Mesendoderm (in vitro differentiated cells): Measurements from ENCODE around the gene ALAS1.

ENCODE experiments used
- DNase-seq: peaks from one replicate; pipeline ENCODE4 v3.0.0; 2013
- H2AK5ac ChIP-seq: 2 replicates; pipeline ENCODE4 v1.6.1; 2013; ENCODE audit warnings: low read length, inconsistent platforms
- H2BK120ac ChIP-seq: 2 replicates; pipeline ENCODE4 v1.6.1; 2013; ENCODE audit warnings: low read depth, mild to moderate bottlenecking, low read length, moderate library complexity, mixed read lengths
- H2BK15ac ChIP-seq: replicated peaks from 2 replicates; pipeline ENCODE4 v1.6.1; 2013; ENCODE audit warnings: low read depth, mild to moderate bottlenecking, moderate library complexity
- H2BK5ac ChIP-seq: 2 replicates; pipeline ENCODE4 v1.6.1; 2013; ENCODE audit warnings: low read length, inconsistent platforms
- H3K18ac ChIP-seq: 2 replicates; pipeline ENCODE4 v1.6.1; 2013; ENCODE audit warnings: mild to moderate bottlenecking, low read length, mixed read lengths
- H3K23ac ChIP-seq: one replicate; pipeline ENCODE4 v1.6.1; 2013; ENCODE audit warnings: low read length
- H3K27ac ChIP-seq: 2 replicates; pipeline ENCODE4 v1.5.1; 2013; ENCODE audit warnings: low read depth, mild to moderate bottlenecking, inconsistent platforms, low read length, moderate library complexity
- H3K27me3 ChIP-seq: 2 replicates; pipeline ENCODE4 v1.6.1; 2013; ENCODE audit warnings: low read length, control low read depth, mild to moderate bottlenecking, inconsistent platforms; ENCODE audit not compliant: insufficient read depth, poor library complexity
- H3K36me3 ChIP-seq: 2 replicates; pipeline ENCODE4 v1.6.1; 2013; ENCODE audit warnings: low read length, inconsistent platforms; ENCODE audit not compliant: control insufficient read depth, insufficient read depth
- H3K4ac ChIP-seq: one replicate; pipeline ENCODE4 v1.6.1; 2013; ENCODE audit warnings: low read depth, mild to moderate bottlenecking, low read length, moderate library complexity
- H3K4me1 ChIP-seq: 2 replicates; pipeline ENCODE4 v1.6.1; 2013; ENCODE audit warnings: low read depth, low read length, inconsistent platforms; ENCODE audit not compliant: control insufficient read depth
- H3K4me2 ChIP-seq: 2 replicates; pipeline ENCODE4 v1.6.1; 2013; ENCODE audit warnings: low read length
- H3K4me3 ChIP-seq: 2 replicates; pipeline ENCODE4 v1.5.1; 2013; ENCODE audit warnings: mild to moderate bottlenecking, low read length
- H3K56ac ChIP-seq: one replicate; pipeline ENCODE4 v1.6.1; 2013; ENCODE audit warnings: low read length
- H3K79me1 ChIP-seq: 2 replicates; pipeline ENCODE4 v1.6.1; 2013; ENCODE audit warnings: low read length, inconsistent platforms
- H3K79me2 ChIP-seq: 2 replicates; pipeline ENCODE4 v1.6.1; 2013; ENCODE audit warnings: mild to moderate bottlenecking, low read length; ENCODE audit not compliant: control insufficient read depth, insufficient read depth
- H3K9ac ChIP-seq: 2 replicates; pipeline ENCODE4 v1.6.1; 2013; ENCODE audit warnings: low read length, inconsistent platforms
- H4K5ac ChIP-seq: one replicate; pipeline ENCODE4 v1.6.1; 2013; ENCODE audit warnings: low read length
- H4K8ac ChIP-seq: one replicate; pipeline ENCODE4 v1.6.1; 2013; ENCODE audit warnings: low read depth, mild to moderate bottlenecking, control low read depth, low read length, moderate library complexity
- WGBS: extraction: QIAGEN DNeasy Blood & Tissue Kit; methylation state at CpG from one replicate; pipeline ENCODE4 v1.1.7; 2013; ENCODE audit warnings: low lambda C conversion rate, missing lambda C conversion rate; ENCODE audit not compliant: insufficient coverage; ENCODE audit errors: extremely low coverage; 5-methylcytosine and 5-hydroxymethylcytosine counted together

Gene ALAS1

GRCh38 chr3:52228751-52229291 is 30.9 kb downstream of the ALAS1 start:
- H3K9ac ChIP-seq: no peak overlapping the region
- no CpG with 5 or more reads among the region's 21 CpGs for WGBS

GRCh38 chr3:52229656-52230055 is 31.7 kb downstream of the ALAS1 start:
- H2BK5ac ChIP-seq: no peak overlapping the region
- H3K4me2 ChIP-seq: no peak overlapping the region
- H3K4me1 ChIP-seq: no peaks in the 10 kb centered on the region
- H3K27me3 ChIP-seq: no peaks in the 10 kb centered on the region
- H3K9ac ChIP-seq: no peak overlapping the region
- no peak for DNase-seq
- no peak overlapping the region for H3K56ac ChIP-seq
- H3K23ac ChIP-seq: no peak overlapping the region
- no peak overlapping the region for H2BK15ac ChIP-seq
- peaks cover 8% of the 10 kb centered on the region for H3K36me3 ChIP-seq
- H4K8ac ChIP-seq: no peak overlapping the region
- no peak overlapping the region for H2AK5ac ChIP-seq
- no peak overlapping the region for H3K4me3 ChIP-seq
- H3K4ac ChIP-seq: no peak overlapping the region
- no peak overlapping the region for H3K18ac ChIP-seq
- WGBS: no CpG with 5 or more reads among the region's 13 CpGs
- no peaks in the 10 kb centered on the region for H3K79me2 ChIP-seq
- H4K5ac ChIP-seq: no peak overlapping the region
- H3K27ac ChIP-seq: no peak overlapping the region
- no peaks in the 10 kb centered on the region for H3K79me1 ChIP-seq
- H2BK120ac ChIP-seq: no peak overlapping the region

More at GRCh38 chr3:52228751-52229291, 30.9 kb downstream of the ALAS1 start:
- no peak overlapping the region for H3K27ac ChIP-seq
- no peaks in the 10 kb centered on the region for H3K27me3 ChIP-seq
- H3K36me3 ChIP-seq: peaks cover 8% of the 10 kb centered on the region
- no peaks in the 10 kb centered on the region for H3K4me1 ChIP-seq
- H3K23ac ChIP-seq: no peak overlapping the region
- no peak overlapping the region for H3K56ac ChIP-seq
- H2BK15ac ChIP-seq: no peak overlapping the region
- H4K5ac ChIP-seq: no peak overlapping the region
- no peaks in the 10 kb centered on the region for H3K79me2 ChIP-seq
- H3K4ac ChIP-seq: no peak overlapping the region
- H3K79me1 ChIP-seq: no peaks in the 10 kb centered on the region
- no peak overlapping the region for H3K4me3 ChIP-seq
- H4K8ac ChIP-seq: no peak overlapping the region
- H2AK5ac ChIP-seq: no peak overlapping the region
- H2BK5ac ChIP-seq: no peak overlapping the region
- no peak for DNase-seq
- no peak overlapping the region for H3K18ac ChIP-seq
- no peak overlapping the region for H2BK120ac ChIP-seq
- H3K4me2 ChIP-seq: no peak overlapping the region

DNA sequence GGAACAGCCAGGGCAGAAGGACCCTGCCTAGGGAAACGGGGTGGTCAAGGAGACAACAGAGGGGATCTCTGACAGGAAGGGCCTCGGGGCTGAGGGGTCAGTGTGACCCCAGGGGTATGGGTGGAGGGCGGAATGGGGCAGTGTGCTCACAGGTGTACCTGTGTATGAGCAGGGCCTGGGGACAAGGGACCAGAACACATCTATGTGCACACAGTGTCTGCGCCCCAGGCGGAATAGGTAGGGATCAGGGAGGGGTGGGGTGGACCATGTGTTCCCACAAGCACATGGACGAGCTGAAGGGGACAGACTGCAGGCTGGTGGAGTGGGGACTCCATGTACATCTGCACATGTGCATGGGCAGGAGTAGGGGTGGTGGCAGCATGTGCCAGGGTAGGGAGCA is 32.5 kb downstream of the ALAS1 start:
- H3K4me1 ChIP-seq: no peaks in the 10 kb centered on the region
- H3K27me3 ChIP-seq: no peaks in the 10 kb centered on the region
- H3K4ac ChIP-seq: no peak overlapping the region
- no peak overlapping the region for H2BK5ac ChIP-seq
- no peak overlapping the region for H3K18ac ChIP-seq
- H3K4me3 ChIP-seq: no peak overlapping the region
- no peak for DNase-seq
- peaks cover 8% of the 10 kb centered on the region for H3K36me3 ChIP-seq
- no peak overlapping the region for H3K9ac ChIP-seq
- H4K5ac ChIP-seq: no peak overlapping the region
- no peak overlapping the region for H2BK120ac ChIP-seq
- no peak overlapping the region for H3K27ac ChIP-seq
- H3K79me2 ChIP-seq: no peaks in the 10 kb centered on the region
- no peaks in the 10 kb centered on the region for H3K79me1 ChIP-seq
- no peak overlapping the region for H2BK15ac ChIP-seq
- H3K23ac ChIP-seq: no peak overlapping the region
- no peak overlapping the region for H3K4me2 ChIP-seq
- H3K56ac ChIP-seq: no peak overlapping the region
- WGBS: no CpG with 5 or more reads among the region's 6 CpGs
- H4K8ac ChIP-seq: no peak overlapping the region
- no peak overlapping the region for H2AK5ac ChIP-seq

DNA sequence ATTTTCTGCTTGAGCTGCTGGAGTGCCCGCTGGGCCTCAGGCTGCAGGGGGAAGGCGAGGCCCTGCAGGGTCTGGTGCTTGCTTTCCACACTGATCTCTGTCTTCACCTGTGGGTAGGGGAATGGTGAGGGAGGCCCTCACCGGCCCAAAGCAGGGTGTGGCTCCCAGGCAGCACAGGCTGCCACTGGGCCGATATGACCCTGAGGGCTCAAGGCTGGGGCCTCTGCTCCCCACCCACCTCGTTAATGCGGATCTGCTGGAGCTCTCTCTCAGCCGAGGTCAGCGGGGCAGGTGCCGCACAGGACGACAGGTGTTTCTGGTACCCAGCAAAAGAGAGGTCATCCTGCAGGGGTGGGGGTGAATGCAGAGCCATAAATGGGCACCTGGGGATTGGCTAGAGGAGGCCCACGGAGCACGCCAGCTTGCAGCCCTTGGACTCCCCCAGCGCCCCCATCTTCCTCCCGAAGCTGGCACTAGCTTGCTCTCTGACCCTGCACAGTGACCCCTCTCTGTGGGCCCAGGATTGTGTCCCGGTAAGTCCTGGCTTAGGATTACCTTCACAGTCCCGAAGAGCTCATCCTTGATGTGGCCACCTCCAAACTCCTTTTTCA is 33.0 kb downstream of the ALAS1 start:
- Histone ChIP-seq H3K4me2 (no peak overlapping the region), H4K8ac (no peak overlapping the region), H3K4me3 (no peak overlapping the region), H3K79me1 (no peaks in the 10 kb centered on the region), H4K5ac (no peak overlapping the region), H3K56ac (no peak overlapping the region), H3K4me1 (no peaks in the 10 kb centered on the region), H2BK15ac (no peak overlapping the region), H3K36me3 (peaks cover 8% of the 10 kb centered on the region), H3K9ac (no peak overlapping the region), H3K23ac (no peak overlapping the region), H3K79me2 (no peaks in the 10 kb centered on the region), H2BK5ac (no peak overlapping the region), H3K27ac (no peak overlapping the region), H3K4ac (no peak overlapping the region), H3K18ac (no peak overlapping the region), H3K27me3 (no peaks in the 10 kb centered on the region), H2AK5ac (no peak overlapping the region), H2BK120ac (no peak overlapping the region)
- DNase-seq: no peak
- no CpG with 5 or more reads among the region's 16 CpGs for WGBS

GRCh38 chr3:52231502-52232278 is 33.7 kb downstream of the ALAS1 start:
- H2AK5ac ChIP-seq: no peak overlapping the region
- H3K4me2 ChIP-seq: no peak overlapping the region
- H2BK15ac ChIP-seq: no peak overlapping the region
- H3K9ac ChIP-seq: no peak overlapping the region
- H3K79me2 ChIP-seq: no peaks in the 10 kb centered on the region
- H4K5ac ChIP-seq: no peak overlapping the region
- H3K4me3 ChIP-seq: no peak overlapping the region
- peaks cover 1% of the 10 kb centered on the region for H3K79me1 ChIP-seq
- H3K23ac ChIP-seq: no peak overlapping the region
- DNase-seq: peak; percentile 46
- H3K18ac ChIP-seq: no peak overlapping the region
- no peaks in the 10 kb centered on the region for H3K27me3 ChIP-seq
- no peaks in the 10 kb centered on the region for H3K4me1 ChIP-seq
- no peak overlapping the region for H4K8ac ChIP-seq
- no peak overlapping the region for H2BK120ac ChIP-seq
- no peak overlapping the region for H3K4ac ChIP-seq
- no peak overlapping the region for H2BK5ac ChIP-seq
- H3K27ac ChIP-seq: no peak overlapping the region
- H3K56ac ChIP-seq: no peak overlapping the region
- no CpG with 5 or more reads among the region's 34 CpGs for WGBS
- H3K36me3 ChIP-seq: peaks cover 8% of the 10 kb centered on the region
